Choroid plexus epithelial cell (primary cell): Measurements from ENCODE around the gene NEURL3.

Source experiments
- DNase-seq: peaks from one replicate; pipeline ENCODE4 v3.0.0-alpha.2; 2010; ENCODE audit warnings: low read depth
- H3K4me3 ChIP-seq: 2 replicates; pipeline ENCODE4 v1.5.1; 2011; ENCODE audit warnings: low read depth, mild to moderate bottlenecking, control low read depth, low read length, moderate library complexity
- CTCF ChIP-seq: conservative IDR thresholded peaks from 2 replicates; pipeline ENCODE4 v1.5.1; 2011; ENCODE audit warnings: low read depth, mild to moderate bottlenecking, control low read depth, inconsistent platforms, low read length, moderate library complexity

The NEURL3 gene

DNA sequence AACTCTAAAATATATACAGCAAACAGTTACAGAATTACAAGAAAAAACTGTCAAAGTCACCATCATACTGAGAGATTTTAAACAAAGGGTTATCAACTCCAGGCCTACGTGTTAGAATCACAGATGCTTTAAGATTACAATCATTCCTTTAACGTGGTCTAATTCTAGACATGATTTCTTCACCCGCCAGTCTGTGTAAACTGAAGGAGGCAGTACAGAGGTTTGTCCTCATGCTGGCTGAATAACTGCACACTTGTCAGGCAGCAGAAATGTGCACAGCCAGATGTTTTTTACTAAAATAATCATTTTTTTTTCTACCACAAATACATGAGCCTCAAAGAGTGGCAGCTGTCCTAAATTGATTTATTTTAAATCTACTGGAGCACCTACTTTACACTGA is 15.5 kb upstream of the NEURL3 start:
- no peak overlapping the region for H3K4me3 ChIP-seq
- no peak for DNase-seq
- no peak for TF ChIP-seq CTCF

DNA sequence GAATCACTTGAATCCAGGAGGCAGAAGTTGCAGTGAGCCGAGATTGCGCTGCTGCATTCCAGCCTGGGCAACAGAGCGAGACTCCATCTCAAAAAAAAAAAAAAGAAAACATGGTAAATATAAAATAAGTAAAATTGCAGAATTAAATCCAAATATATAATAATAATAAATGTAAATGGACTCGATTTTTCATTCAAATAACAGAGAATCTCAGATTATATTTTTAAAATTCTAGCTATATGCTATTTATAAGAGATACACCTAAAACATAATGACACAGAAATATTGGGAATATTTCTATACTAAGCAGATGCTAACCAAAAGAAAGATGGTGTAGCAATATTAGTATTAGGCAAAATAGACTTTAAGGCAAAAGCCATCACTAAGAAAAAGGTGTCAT is 15.1 kb upstream of the NEURL3 start:
- no peak for TF ChIP-seq CTCF
- no peak overlapping the region for H3K4me3 ChIP-seq
- DNase-seq: no peak

GRCh38 chr2:96517079-96517478 is 11.9 kb upstream of the NEURL3 start:
- TF ChIP-seq CTCF: no peak
- no peak for DNase-seq
- no peak overlapping the region for H3K4me3 ChIP-seq

DNA sequence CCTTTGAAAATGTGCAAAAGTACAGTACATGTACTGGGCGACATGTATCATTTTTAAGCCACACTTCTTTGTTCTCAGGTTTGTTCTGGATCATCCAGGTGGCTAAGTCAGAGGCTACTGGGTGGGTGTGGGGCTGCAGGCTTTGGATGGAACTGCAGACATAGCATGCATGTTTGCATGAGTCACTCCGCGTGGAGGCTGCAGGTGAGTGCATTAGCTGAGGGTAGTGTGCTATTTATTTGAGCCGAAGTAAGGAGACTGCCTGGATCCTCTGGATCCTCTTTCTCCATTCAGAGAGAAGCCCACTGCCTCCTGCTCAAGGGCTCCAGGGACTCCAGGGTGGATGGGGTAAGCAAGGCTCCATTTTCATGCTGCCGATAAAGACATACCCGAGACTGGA is 9.4 kb upstream of the NEURL3 start:
- no peak for DNase-seq
- no peak for TF ChIP-seq CTCF
- no peak overlapping the region for H3K4me3 ChIP-seq

GRCh38 chr2:96512341-96512740 is 7.2 kb upstream of the NEURL3 start:
- DNase-seq: no peak
- TF ChIP-seq CTCF: no peak
- no peak overlapping the region for H3K4me3 ChIP-seq

DNA sequence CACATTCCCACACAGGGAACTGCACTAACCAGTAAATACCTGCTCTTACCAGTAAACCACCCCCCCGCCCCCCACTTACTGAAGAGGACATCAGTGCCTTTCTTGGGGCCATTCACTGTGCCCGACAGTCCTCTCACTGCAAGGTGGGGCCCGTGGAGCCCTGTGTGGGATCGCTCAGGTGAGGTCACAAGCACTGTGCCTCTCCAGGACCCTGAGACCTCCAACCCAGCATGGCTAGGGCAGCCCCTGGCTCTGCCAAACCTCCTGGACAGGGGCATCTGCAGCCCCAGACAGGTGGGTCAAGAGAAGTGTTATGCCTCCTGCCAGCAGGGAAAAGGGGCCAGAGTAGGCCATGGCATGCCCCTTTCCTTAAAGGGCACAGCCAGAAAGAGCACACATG is 6.7 kb upstream of the NEURL3 start:
- TF ChIP-seq CTCF: no peak
- no peak overlapping the region for H3K4me3 ChIP-seq
- no peak for DNase-seq

- H3K4me3 ChIP-seq: no peak overlapping the region
- no peak for TF ChIP-seq CTCF
- no peak for DNase-seq
These were observed 5.9 kb upstream of the NEURL3 start for GRCh38 chr2:96510931-96511595.
